HS-27A (cell line): ENCODE results near the gene LAMP2.

Experiments used
- DNase-seq: peaks from one replicate; pipeline ENCODE4 v3.0.0-alpha.2; 2012; ENCODE audit warnings: low read depth, missing footprints

Gene LAMP2

GRCh38 chrX:120456973-120457372, 12.1 kb downstream of the LAMP2 start:
- no peak for DNase-seq

- DNase-seq, result no peak
These were observed 15.1 kb downstream of the LAMP2 start for GRCh38 chrX:120453985-120454384.

DNA sequence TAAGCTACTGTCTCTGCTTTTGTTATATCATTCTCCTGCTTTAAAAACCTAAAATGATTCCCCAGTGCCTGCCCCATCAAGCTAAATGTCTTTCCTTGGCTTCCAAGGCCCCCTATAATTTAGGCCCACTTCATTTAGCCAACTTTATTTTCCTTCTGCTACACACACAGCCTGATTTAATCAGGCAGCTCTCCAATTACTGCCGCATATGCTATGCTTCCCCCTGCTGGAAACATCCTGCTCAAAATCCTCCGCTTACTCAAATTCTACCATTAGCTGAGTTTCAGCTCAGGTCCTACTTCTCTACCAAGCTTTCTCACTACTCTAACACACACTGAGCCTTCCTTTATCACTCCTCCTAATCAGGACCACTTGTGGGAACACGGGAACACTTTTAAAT, 17.0 kb downstream of the LAMP2 start:
- DNase-seq, result no peak

DNA sequence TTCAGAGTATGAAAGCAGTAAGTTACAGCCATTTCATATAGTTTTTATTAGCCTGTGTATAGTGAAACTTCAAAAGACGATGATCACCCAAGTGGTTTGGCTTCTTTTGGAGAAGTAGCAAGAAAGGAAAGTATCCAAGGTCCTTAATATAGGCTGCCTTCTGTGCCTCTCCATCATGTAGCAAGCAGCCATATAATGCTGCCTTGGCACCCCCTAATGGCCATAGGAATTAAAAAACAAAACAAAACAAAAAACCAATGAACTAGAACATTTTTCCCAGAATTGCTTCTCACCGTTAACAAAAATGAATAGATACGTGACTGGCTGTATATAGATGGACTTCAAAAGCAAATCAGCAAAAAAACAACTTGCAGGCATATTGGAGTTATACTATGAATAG, 18.9 kb downstream of the LAMP2 start:
- DNase-seq, result no peak

GRCh38 chrX:120446498-120446897, 22.6 kb downstream of the LAMP2 start:
- DNase-seq, result no peak

DNA sequence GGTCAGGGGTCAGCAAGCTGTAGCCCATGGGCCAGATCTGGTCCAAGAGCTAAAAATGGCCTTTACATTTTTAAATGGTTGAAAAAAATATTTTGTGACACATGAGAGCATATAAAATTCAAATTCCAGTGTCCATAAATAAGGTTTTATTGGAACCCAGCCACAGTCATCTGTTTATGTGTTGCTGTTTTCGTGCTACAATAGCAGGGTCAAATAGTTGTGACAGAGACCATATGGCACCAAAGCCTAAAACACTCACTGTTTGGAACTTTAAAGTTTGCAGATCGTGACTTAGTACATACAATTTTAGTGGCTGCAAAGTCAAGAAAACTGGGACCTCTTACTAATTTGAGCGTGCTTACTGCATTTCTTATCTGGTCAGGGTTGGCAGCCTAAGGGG, 29.2 kb downstream of the LAMP2 start:
- DNase-seq, result no peak

- no peak for DNase-seq
These were observed 39.1 kb downstream of the LAMP2 start for GRCh38 chrX:120429776-120430540.

DNA sequence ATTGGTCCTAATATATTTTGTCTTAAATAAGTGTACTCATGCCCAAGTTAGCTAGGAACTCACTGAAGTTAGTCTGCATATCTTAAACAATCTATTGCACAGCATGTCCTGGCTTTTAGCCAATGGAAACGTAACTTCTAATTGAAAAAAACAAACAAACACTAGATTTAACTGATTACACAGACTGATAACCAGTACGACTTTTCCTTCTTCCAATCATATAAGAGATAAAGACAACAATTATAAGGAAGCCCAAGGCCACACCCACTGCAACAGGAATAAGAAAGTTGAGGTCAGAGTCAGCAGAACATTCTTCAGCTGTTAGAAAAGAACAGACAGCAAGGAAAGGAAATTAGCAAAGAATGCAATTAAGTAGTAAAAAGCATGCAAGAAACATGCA, 40.8 kb downstream of the LAMP2 start:
- no peak for DNase-seq

DNA sequence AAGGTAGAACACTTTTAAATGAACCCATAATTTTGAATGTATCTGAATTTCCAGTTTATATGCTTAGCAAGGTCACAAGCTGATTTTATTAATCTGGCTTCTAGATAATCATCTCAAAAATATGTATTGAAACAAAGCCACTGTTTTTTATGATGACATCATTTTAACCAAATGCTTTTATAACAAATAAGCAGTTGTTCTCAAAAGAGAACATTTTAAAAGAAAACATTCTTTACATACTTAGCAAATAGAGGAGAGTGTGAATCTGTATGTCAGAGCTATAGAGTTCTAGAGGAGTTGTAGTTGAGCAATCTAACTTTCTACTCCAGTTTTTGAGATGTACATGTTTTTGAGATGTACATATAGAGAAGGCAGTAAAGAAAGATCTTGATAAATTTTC, 42.5 kb downstream of the LAMP2 start:
- no peak for DNase-seq

DNA sequence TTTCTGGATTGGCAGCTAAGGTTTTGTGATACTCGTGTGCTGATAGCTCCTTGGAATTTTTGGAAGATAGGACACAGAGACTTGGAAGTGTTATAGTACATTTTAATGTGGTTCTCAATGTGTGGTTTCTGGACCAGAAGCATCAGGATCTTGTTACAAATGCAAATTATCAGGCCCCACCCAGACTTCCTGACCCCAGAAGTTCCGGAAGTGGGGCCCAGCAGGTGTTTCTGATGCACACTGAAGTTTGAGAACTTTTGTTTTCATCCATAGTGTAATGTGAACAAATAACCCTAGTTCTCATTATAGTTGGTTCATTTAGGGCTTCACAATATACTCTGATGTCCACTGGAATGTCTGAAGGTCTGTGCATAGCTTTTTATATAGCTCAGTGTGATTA, 49.6 kb downstream of the LAMP2 start:
- DNase-seq, result no peak

DNA sequence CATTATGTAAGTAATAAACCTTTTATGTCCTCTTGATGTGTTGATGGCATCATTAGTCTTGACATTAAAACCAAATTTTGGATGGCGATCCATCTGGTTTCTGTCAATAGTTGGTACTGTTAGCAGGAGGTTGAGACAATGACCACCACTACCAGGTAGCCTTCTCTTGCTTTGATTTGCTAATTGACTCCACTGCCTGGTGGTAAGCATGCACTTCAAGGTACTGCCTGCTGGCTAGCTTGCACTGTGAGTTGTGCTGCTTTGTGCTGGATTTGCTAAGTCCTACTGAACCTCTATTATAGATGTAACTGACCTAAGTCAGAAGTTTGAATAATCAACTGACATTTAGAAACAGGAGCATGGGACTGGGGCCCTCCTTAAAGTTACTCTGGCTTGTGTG, 60.9 kb downstream of the LAMP2 start:
- no peak for DNase-seq

DNA sequence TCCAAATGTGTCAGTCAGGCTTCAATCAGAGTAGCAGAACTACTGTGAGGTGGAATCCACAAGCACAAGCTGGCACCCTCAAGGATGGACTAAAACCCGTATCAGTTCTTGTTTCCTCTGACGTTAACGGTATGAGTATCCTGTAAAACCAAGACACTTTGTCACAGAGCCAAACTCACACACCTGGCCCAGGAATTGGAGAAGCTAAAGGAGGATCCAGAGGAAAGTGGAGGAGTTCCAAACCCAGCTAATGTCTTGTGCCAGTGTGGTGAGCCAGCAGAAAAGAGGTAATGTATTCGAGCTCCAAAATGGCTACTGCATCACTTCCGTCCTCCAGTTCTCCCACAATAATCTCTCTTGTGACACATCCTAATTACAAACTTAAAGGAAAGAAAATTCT, 62.5 kb downstream of the LAMP2 start:
- no peak for DNase-seq

- DNase-seq, result no peak
These were observed 66.7 kb downstream of the LAMP2 start for GRCh38 chrX:120402369-120402768.

DNA sequence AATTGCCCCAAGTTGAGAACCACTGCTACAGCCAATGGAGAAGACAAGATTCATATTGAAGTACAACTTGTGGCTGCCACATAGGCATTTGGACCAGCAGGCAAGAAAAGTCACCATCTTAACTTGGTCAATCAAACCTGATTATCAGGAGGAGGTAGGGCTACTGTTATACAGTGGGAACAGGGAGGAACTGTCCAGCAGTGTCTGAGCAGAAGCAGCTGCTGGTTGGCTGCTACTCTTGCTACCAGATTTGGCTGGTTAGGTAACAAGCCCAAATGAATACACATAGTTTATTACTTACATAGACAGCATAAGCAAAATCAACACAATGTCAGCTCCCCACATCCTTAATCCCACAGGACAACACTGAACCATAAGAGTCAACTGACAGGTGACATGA, 67.8 kb downstream of the LAMP2 start:
- DNase-seq, result no peak

DNA sequence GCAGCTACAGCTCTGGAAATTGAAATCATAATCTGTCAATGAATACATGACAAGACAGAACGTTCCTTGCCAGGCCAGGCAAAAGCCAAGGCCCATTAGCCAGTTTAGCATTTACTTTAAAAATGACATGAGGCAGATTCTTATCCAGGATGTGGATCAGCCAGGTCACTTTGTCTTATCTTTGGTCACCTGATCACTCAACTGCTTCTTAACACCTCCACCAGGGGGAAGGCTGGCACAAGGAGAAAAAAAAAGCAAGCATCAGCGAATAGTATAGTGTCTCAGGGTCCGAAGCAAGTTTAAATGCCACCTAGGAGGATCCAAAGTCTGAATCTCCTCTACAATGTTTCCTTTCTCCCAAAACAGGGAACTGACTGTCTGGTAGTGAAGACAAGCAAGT, 88.4 kb downstream of the LAMP2 start:
- no peak for DNase-seq

- no peak for DNase-seq
These were observed 89.0 kb downstream of the LAMP2 start for GRCh38 chrX:120379937-120380681.

DNA sequence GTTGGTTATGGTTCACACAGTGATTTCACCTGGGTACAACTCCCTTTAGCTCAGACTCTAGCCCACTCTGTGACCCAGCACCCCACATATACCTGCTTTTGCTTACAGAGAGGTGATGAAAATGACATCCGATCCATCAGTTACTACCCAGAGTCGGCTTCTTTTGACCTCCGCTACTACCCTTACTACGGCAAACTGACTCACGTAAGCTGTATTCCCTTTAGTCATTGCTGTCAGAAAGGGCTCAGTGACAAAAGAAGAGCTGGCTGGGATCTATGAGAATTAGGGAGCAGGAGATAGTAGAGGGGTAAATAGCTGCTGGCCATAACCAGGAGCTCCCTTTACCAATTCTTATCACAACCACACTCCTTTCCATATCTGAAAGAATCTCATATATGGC, 90.5 kb downstream of the LAMP2 start:
- DNase-seq, result no peak
